Ascending aorta (tissue), 2 donors: Measurements from ENCODE around the gene PLEKHN1. TPM values are rescaled to one million over a fixed set of nuclear protein-coding genes. Genes with fewer than 3 reads are reported as not detected.

Experiments
- DNase-seq, 2 donors: peaks; one replicate each; pipeline ENCODE4 v3.0.0-alpha.2; 2019; ENCODE audit warnings: low spot score in 2 of 2
- H3K27ac ChIP-seq, 2 donors: fragments of 200-600 bp; sonication (generic); one replicate each; pipeline ENCODE4 v1.5.1; 2016 to 2017; ENCODE audit warnings: mild to moderate bottlenecking in 1 of 2
- H3K27me3 ChIP-seq: fragments of 200-600 bp; sonication (generic); one replicate; pipeline ENCODE4 v1.5.1; 2017
- H3K36me3 ChIP-seq, 2 donors: fragments of 200-600 bp; sonication (generic); one replicate each; pipeline ENCODE4 v1.5.1; 2016
- H3K4me1 ChIP-seq, 2 donors: fragments of 200-600 bp; sonication (generic); one replicate each; pipeline ENCODE4 v1.5.1; 2016 to 2017; ENCODE audit warnings: mild to moderate bottlenecking in 1 of 2
- H3K4me3 ChIP-seq, 2 donors: fragments of 200-600 bp; sonication (generic); one replicate each; pipeline ENCODE4 v1.5.1; 2016 to 2017; ENCODE audit warnings: mild to moderate bottlenecking in 1 of 2
- H3K9me3 ChIP-seq, 2 donors: fragments of 200-600 bp; sonication (generic); one replicate each; pipeline ENCODE4 v1.5.1; 2016
- CTCF ChIP-seq, 3 experiments: fragments of 200-600 bp in 2 of 3; fragments of 450-650 bp in 1 of 3; sonication (generic) in 2 of 3; IDR thresholded peaks; one replicate each; pipeline ENCODE4 v1.5.1; 2016 to 2019; ENCODE audit warnings: antibody characterized with exemption in 3 of 3, mild to moderate bottlenecking in 1 of 3, moderate library complexity in 1 of 3
- intact Hi-C: fragments of 100-400 bp; cut with DNase I; formaldehyde crosslinking; loops from one replicate; pipeline ENCODE4 v1.15.1; 2023
- total RNA-seq: library from RNA; depleted of rRNA; stranded (reverse); fragments of >200 nt; gene quantifications from one replicate; pipeline ENCODE4 v1.1.0, GENCODE V29; 2016

Gene PLEKHN1
- total RNA-seq, 1 donor from 2014 or later = not detected

GRCh38 chr1:960363-961131, 5.7 kb upstream of the PLEKHN1 start, which contains the start of gene KLHL17:
Gene KLHL17, plus strand, starts transcription at chr1:960584. Its CDS starts 110 bp downstream, at chr1:960694.
- no peak within 1 kb of the TSS for H3K27ac ChIP-seq
- intact Hi-C loops = no loop called here
- DNase-seq = peak in 1 of 2 donors; percentile 82
- H3K27me3 ChIP-seq = no peaks in the 10 kb centered on the region
- peaks cover 15 to 26% of the 10 kb centered on the region in 2 donors for H3K36me3 ChIP-seq
- TF ChIP-seq CTCF (IDR thresholded peaks at IDR 0.05) = no peak
- H3K4me1 ChIP-seq = peaks cover 8 to 27% of the 10 kb centered on the region in 2 donors
- no peaks in the 10 kb centered on the region for H3K9me3 ChIP-seq
- H3K4me3 ChIP-seq = peak within 1 kb of the TSS; percentile 89 to 92

- H3K27ac ChIP-seq = no peak overlapping the region
- TF ChIP-seq CTCF (IDR thresholded peaks at IDR 0.05) = no peak
- intact Hi-C loops = no loop called here
- H3K36me3 ChIP-seq = peaks cover 8 to 20% of the 10 kb centered on the region in 2 donors
- no peak for DNase-seq
- no peaks in the 10 kb centered on the region for H3K9me3 ChIP-seq
- H3K4me3 ChIP-seq = peak overlapping the region; percentile 89 to 92
- no peaks in the 10 kb centered on the region for H3K27me3 ChIP-seq
- H3K4me1 ChIP-seq = peaks cover 11 to 29% of the 10 kb centered on the region in 2 donors
These were observed 5.1 kb upstream of the PLEKHN1 start for GRCh38 chr1:961132-961669.

- no peak for DNase-seq
- peaks cover 4 to 11% of the 10 kb centered on the region in 2 donors for H3K36me3 ChIP-seq
- H3K27ac ChIP-seq = no peak overlapping the region
- TF ChIP-seq CTCF (IDR thresholded peaks at IDR 0.05) = no peak
- peaks cover 15 to 28% of the 10 kb centered on the region in 2 donors for H3K4me1 ChIP-seq
- H3K27me3 ChIP-seq = no peaks in the 10 kb centered on the region
- H3K4me3 ChIP-seq = no peak overlapping the region
- intact Hi-C loops = no loop called here
- no peaks in the 10 kb centered on the region for H3K9me3 ChIP-seq
These were observed 3.6 kb upstream of the PLEKHN1 start for GRCh38 chr1:962381-963300.

GRCh38 chr1:963301-963651, 3.0 kb upstream of the PLEKHN1 start:
- H3K4me3 ChIP-seq = no peak overlapping the region
- DNase-seq = no peak
- no peak overlapping the region for H3K27ac ChIP-seq
- no peak for TF ChIP-seq CTCF (IDR thresholded peaks at IDR 0.05)
- H3K9me3 ChIP-seq = no peaks in the 10 kb centered on the region
- peaks cover 12 to 22% of the 10 kb centered on the region in 2 donors for H3K4me1 ChIP-seq
- intact Hi-C loops = no loop called here
- no peaks in the 10 kb centered on the region for H3K27me3 ChIP-seq
- peaks cover 4 to 11% of the 10 kb centered on the region in 2 donors for H3K36me3 ChIP-seq

- Histone ChIP-seq H3K27me3 (no peaks in the 10 kb centered on the region), H3K9me3 (no peaks in the 10 kb centered on the region), H3K27ac (no peak overlapping the region), H3K4me1 (peaks cover 8 to 17% of the 10 kb centered on the region in 2 donors), H3K36me3 (peaks cover 4 to 11% of the 10 kb centered on the region in 2 donors), H3K4me3 (no peak overlapping the region)
- TF ChIP-seq CTCF (IDR thresholded peaks at IDR 0.05) = no peak
- no peak for DNase-seq
- intact Hi-C loops = no loop called here
These were observed 2.3 kb upstream of the PLEKHN1 start for GRCh38 chr1:963746-964525.
